ENCODE data around the gene CDH22. TPM values are rescaled to one million over a fixed set of nuclear protein-coding genes. Genes with fewer than 3 reads are reported as not detected.

The CDH22 gene
- total RNA-seq, 4 donors from 2014 or later: 0.26 to 1.2 (median 0.35) TPM

- Histone ChIP-seq H3K4me1 (peaks cover 5 to 7% of the 10 kb centered on the region in 2 donors), H3K36me3 (no peaks in the 10 kb centered on the region), H3K9me3 (no peaks in the 10 kb centered on the region), H3K4me3 (no peak overlapping the region), H3K27ac (no peak overlapping the region), H3K27me3 (no peaks in the 10 kb centered on the region)
- intact Hi-C loops (cut with DNase I; ENCODE audit: low total_unique reads) (loop anchor here (5.0 kb wide), 1 partner anchor 42 kb away; no protein-coding TSS in a partner anchor), in situ Hi-C loops (cut with MboI; ENCODE audit: low sequenced_read_pairs in 4 of 4) (loop anchor here in 3 of 4 donors (10.0 to 25.0 kb wide), 3 partner anchors 124 to 214 kb away; no protein-coding TSS in a partner anchor)
- TF ChIP-seq CTCF (IDR thresholded peaks at IDR 0.05 in 4 of 5, conservative IDR thresholded peaks at IDR 0.05 in 1 of 5): no peak
- no peak for TF ChIP-seq POLR2A (IDR thresholded peaks at IDR 0.05)
- DNase-seq (peak in 1 of 2 donors; percentile 5), ATAC-seq (no peak)
Observed at GRCh38 chr20:46130534-46130933, 177.8 kb downstream of the CDH22 start.

GRCh38 chr20:46129955-46130481 is 178.3 kb downstream of the CDH22 start:
- no peaks in the 10 kb centered on the region for H3K27me3 ChIP-seq
- no peak for ATAC-seq

GRCh38 chr20:46128310-46129151 is 179.8 kb downstream of the CDH22 start:
- TF ChIP-seq CTCF (IDR thresholded peaks at IDR 0.05 in 4 of 5, conservative IDR thresholded peaks at IDR 0.05 in 1 of 5) (peak; percentile 50 to 63 (median 56)), POLR2A (IDR thresholded peaks at IDR 0.05) (no peak)
- H3K27ac ChIP-seq: no peak overlapping the region
- H3K9me3 ChIP-seq: no peaks in the 10 kb centered on the region
- no peaks in the 10 kb centered on the region for H3K36me3 ChIP-seq
- ATAC-seq: no peak
- H3K4me1 ChIP-seq: peaks cover 5 to 7% of the 10 kb centered on the region in 2 donors
- in situ Hi-C loops (cut with MboI; ENCODE audit: low sequenced_read_pairs in 4 of 4): loop anchor here in 2 of 4 donors (10.0 to 25.0 kb wide), 2 partner anchors 209 to 226 kb away; no protein-coding TSS in a partner anchor
- H3K27me3 ChIP-seq: no peaks in the 10 kb centered on the region
- no peak overlapping the region for H3K4me3 ChIP-seq
- peak in 1 of 2 donors; percentile 12 for DNase-seq
- intact Hi-C loops (cut with DNase I; ENCODE audit: low total_unique reads): no loop called here

More at GRCh38 chr20:46129955-46130481, 178.3 kb downstream of the CDH22 start:
- peaks cover 5 to 7% of the 10 kb centered on the region in 2 donors for H3K4me1 ChIP-seq
- intact Hi-C loops (cut with DNase I; ENCODE audit: low total_unique reads): loop anchor here (5.0 kb wide), 1 partner anchor 42 kb away; no protein-coding TSS in a partner anchor
- H3K27ac ChIP-seq: no peak overlapping the region
- H3K36me3 ChIP-seq: no peaks in the 10 kb centered on the region
- no peaks in the 10 kb centered on the region for H3K9me3 ChIP-seq
- peak in 1 of 2 donors; percentile 3 for DNase-seq
- H3K4me3 ChIP-seq: no peak overlapping the region
- in situ Hi-C loops (cut with MboI; ENCODE audit: low sequenced_read_pairs in 4 of 4): loop anchor here in 3 of 4 donors (10.0 to 25.0 kb wide), 4 partner anchors 125 to 225 kb away; no protein-coding TSS in a partner anchor
- TF ChIP-seq POLR2A (IDR thresholded peaks at IDR 0.05): no peak
- TF ChIP-seq CTCF (IDR thresholded peaks at IDR 0.05 in 4 of 5, conservative IDR thresholded peaks at IDR 0.05 in 1 of 5): no peak

GRCh38 chr20:46127396-46128010 is 180.8 kb downstream of the CDH22 start:
- Histone ChIP-seq H3K4me1 (peaks cover 5 to 7% of the 10 kb centered on the region in 2 donors), H3K4me3 (no peak overlapping the region), H3K27ac (no peak overlapping the region), H3K9me3 (no peaks in the 10 kb centered on the region), H3K27me3 (no peaks in the 10 kb centered on the region), H3K36me3 (no peaks in the 10 kb centered on the region)
- in situ Hi-C loops (cut with MboI; ENCODE audit: low sequenced_read_pairs in 4 of 4): loop anchor here in 2 of 4 donors (10.0 to 25.0 kb wide), 2 partner anchors 210 to 227 kb away; no protein-coding TSS in a partner anchor
- intact Hi-C loops (cut with DNase I; ENCODE audit: low total_unique reads): no loop called here
- DNase-seq (no peak), ATAC-seq (no peak)
- TF ChIP-seq CTCF (IDR thresholded peaks at IDR 0.05 in 4 of 5, conservative IDR thresholded peaks at IDR 0.05 in 1 of 5): no peak
- TF ChIP-seq POLR2A (IDR thresholded peaks at IDR 0.05): no peak
